Fibroblast of villous mesenchyme (primary cell): ENCODE measurements around the gene KIF18B. TPM values are rescaled to one million over a fixed set of nuclear protein-coding genes. Genes with fewer than 3 reads are reported as not detected.

Experiments used
- DNase-seq: peaks from one replicate; pipeline ENCODE4 v3.0.0-alpha.2; 2010; ENCODE audit warnings: low read depth
- H3K4me3 ChIP-seq: 2 replicates; pipeline ENCODE4 v1.5.1; 2011; ENCODE audit warnings: low read depth, mild to moderate bottlenecking, low read length
- total RNA-seq: library from RNA; depleted of rRNA; stranded (reverse); fragments of >200 nt; gene quantifications from 2 replicates; pipeline ENCODE4 v1.2.3, GENCODE V29; 2012
- TF ChIP-seq, protein P1 (sequence below): IDR thresholded peaks from 2 replicates; pipeline ENCODE4 v1.5.1; 2012; ENCODE audit warnings: low read depth, mild to moderate bottlenecking, low read length; ENCODE audit not compliant: insufficient read depth

Gene KIF18B
- total RNA-seq, 1 donor = 5.2 TPM

- H3K4me3 ChIP-seq = no peak overlapping the region
- TF ChIP-seq, protein P1, sequence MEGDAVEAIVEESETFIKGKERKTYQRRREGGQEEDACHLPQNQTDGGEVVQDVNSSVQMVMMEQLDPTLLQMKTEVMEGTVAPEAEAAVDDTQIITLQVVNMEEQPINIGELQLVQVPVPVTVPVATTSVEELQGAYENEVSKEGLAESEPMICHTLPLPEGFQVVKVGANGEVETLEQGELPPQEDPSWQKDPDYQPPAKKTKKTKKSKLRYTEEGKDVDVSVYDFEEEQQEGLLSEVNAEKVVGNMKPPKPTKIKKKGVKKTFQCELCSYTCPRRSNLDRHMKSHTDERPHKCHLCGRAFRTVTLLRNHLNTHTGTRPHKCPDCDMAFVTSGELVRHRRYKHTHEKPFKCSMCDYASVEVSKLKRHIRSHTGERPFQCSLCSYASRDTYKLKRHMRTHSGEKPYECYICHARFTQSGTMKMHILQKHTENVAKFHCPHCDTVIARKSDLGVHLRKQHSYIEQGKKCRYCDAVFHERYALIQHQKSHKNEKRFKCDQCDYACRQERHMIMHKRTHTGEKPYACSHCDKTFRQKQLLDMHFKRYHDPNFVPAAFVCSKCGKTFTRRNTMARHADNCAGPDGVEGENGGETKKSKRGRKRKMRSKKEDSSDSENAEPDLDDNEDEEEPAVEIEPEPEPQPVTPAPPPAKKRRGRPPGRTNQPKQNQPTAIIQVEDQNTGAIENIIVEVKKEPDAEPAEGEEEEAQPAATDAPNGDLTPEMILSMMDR = no peak
- DNase-seq = no peak
These were observed 16.9 kb downstream of the KIF18B start for GRCh38 chr17:44930667-44931066.

- no peak overlapping the region for H3K4me3 ChIP-seq
- TF ChIP-seq, protein P1 = no peak
- no peak for DNase-seq
These were observed 18.4 kb downstream of the KIF18B start for GRCh38 chr17:44928950-44929720.

DNA sequence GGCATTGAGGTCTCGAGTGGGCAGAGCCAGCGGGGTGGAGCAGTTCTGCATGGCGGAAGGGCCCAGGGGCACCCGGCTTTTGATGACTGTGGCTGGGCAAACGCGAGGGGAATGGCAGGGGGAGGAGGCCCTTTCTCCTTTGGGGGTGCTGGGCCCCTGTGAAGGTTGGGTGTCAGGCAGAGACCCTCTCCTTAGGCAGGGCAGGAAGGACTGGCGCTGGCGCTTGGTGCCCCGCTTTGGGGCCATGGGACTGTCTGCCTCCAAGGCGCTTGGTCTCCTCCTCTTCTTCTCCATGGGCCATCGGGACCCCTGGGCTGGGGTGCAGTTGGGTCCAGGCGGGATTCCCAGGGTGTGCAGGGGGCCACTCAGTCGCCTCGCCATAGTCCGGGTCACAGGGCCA, 19.4 kb downstream of the KIF18B start:
- TF ChIP-seq, protein P1 = no peak
- H3K4me3 ChIP-seq = no peak overlapping the region
- DNase-seq = no peak

GRCh38 chr17:44927696-44928095, 19.9 kb downstream of the KIF18B start:
- TF ChIP-seq, protein P1 = no peak
- H3K4me3 ChIP-seq = no peak overlapping the region
- no peak for DNase-seq

DNA sequence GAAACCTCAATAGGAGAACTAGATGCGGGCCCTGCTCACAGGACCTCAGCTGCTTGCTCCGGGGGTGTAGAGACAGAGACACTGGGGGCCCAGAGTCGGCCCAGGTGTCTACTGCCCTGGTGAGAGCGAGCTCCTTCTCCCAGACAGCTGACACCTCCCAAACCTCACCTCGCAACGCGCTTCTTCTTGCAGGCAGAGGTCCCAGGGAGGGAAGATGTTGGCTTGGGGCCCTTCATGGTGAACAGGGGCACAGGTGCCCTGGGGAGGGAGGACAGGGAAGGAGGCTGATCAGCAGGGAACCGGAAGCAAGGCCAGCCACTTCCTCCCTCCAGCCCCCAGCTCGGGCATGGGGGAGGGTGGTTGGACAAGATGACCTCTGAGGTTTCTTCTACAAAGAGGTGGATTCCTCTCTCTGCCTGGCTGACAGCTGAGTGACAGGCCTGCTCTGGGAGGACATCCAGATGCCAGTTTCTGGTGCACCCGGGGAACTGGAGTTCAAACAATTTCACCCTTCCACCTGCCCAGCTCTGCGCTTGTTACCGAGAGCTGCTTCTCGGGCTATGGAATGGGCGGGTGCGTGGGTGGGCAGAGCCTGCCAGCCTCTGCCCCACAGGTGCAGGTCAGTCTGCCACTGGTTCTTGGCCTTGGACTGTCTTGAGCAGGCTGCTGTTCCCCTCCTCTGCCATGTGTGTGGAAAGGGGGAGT, 20.6 kb downstream of the KIF18B start:
- DNase-seq = no peak
- TF ChIP-seq, protein P1 = no peak
- H3K4me3 ChIP-seq = no peak overlapping the region

DNA sequence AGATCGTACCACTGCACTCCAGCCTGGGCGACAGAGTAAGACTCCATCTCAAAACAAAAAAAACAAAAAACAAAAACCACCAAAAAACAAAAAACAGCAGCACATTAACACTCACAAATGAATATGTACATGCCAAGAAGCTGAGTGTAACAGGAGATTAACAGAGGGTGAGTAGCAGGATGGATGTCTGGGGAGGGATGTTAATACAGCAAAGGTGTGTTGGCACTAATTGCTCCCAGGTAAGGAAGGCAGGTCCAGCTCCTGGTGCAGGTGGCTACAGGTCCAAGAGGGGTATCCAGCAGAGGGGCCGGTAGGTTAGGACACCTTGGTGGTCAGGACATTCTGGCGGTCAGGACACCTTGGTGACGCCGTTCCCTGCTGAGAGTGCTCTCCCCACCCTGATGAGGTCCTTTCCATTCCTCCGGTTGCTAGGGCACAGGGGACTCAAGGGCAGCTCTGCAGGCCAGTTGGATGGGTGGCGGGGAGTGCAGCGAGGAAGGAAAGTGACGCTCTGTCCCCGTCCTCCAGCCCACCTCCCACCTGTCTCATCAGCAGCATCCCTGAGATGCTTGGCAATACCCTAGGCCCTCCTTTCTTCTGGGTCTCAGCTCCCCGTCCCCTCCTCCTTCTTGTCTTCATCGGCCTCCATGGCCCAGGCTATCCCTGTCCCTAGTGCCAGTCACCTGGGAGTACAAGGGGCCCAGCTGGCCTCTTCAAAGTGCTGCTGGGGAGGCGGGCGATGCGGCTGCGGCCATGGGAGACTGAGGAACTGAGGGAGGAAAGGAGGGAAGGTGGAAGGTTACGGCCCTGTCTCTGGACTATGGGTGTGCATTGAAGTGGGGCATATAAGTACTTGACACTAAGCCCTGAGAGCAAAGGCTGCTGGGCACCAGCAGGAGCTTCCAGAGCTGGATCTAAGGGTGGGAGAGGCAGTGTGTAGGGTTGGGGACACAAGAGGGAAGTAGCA, 21.6 kb downstream of the KIF18B start:
- TF ChIP-seq, protein P1 = no peak
- no peak overlapping the region for H3K4me3 ChIP-seq
- no peak for DNase-seq
